CD14-positive monocyte (primary cell): ENCODE data around the gene LNX2. TPM values are rescaled to one million over a fixed set of nuclear protein-coding genes. Genes with fewer than 3 reads are reported as not detected.

Source experiments
- DNase-seq, 3 donors: peaks; one replicate each; pipeline ENCODE4 v3.0.0-alpha.2; 2011 to 2022
- H2AFZ ChIP-seq: 2 replicates; pipeline ENCODE4 v1.6.0; 2012; ENCODE audit warnings: mild to moderate bottlenecking, low read depth, low read length, inconsistent platforms; ENCODE audit not compliant: insufficient read depth, poor library complexity, severe bottlenecking
- H3K27ac ChIP-seq, 2 donors: 1 replicate in 1 of 2; 2 replicates in 1 of 2; pipeline ENCODE4 v1.5.1; 2012 to 2013; ENCODE audit warnings: low read length in 2 of 2, control low read depth in 1 of 2, inconsistent platforms in 1 of 2, low read depth in 1 of 2, mild to moderate bottlenecking in 1 of 2
- H3K27me3 ChIP-seq, 2 donors: one replicate each; pipeline versions ENCODE4 v1.6.0 to v1.6.1; 2011 to 2013; ENCODE audit warnings: low read length in 2 of 2; ENCODE audit not compliant: control insufficient read depth in 2 of 2, insufficient read depth in 2 of 2
- H3K36me3 ChIP-seq, 2 donors: replicated peaks in 1 of 2; 1 replicate in 1 of 2; 2 replicates in 1 of 2; pipeline versions ENCODE4 v1.5.1 to v1.6.1; 2012 to 2013; ENCODE audit warnings: low read length in 2 of 2, control low read depth in 1 of 2, inconsistent platforms in 1 of 2, mild to moderate bottlenecking in 1 of 2; ENCODE audit not compliant: insufficient read depth in 2 of 2, control insufficient read depth in 1 of 2
- H3K4me1 ChIP-seq, 2 donors: 1 replicate in 1 of 2; 2 replicates in 1 of 2; pipeline versions ENCODE4 v1.5.1 to v1.6.1; 2012 to 2013; ENCODE audit warnings: low read length in 2 of 2, control low read depth in 1 of 2, inconsistent platforms in 1 of 2, mild to moderate bottlenecking in 1 of 2, moderate library complexity in 1 of 2; ENCODE audit not compliant: insufficient read depth in 2 of 2, control insufficient read depth in 1 of 2
- H3K4me2 ChIP-seq: replicated peaks from 2 replicates; pipeline ENCODE3; 2012; ENCODE audit warnings: low read length, moderate library complexity, mild to moderate bottlenecking; ENCODE audit not compliant: poor library complexity, severe bottlenecking; ENCODE audit errors: extremely low read depth
- H3K4me3 ChIP-seq, 3 experiments: fragments of 200-600 bp in 1 of 3; sonication (generic) in 1 of 3; replicated peaks in 1 of 3; 1 replicate in 2 of 3; 2 replicates in 1 of 3; pipeline ENCODE4 v1.5.1; 2011 to 2013; ENCODE audit warnings: low read length in 3 of 3, mild to moderate bottlenecking in 3 of 3, control low read depth in 2 of 3, low read depth in 2 of 3, inconsistent platforms in 1 of 3, moderate library complexity in 1 of 3
- H3K79me2 ChIP-seq: 2 replicates; pipeline ENCODE4 v1.6.0; 2012; ENCODE audit warnings: mild to moderate bottlenecking, control low read depth, inconsistent platforms, low read length, moderate library complexity; ENCODE audit not compliant: insufficient read depth
- H3K9ac ChIP-seq: 2 replicates; pipeline ENCODE4 v1.6.0; 2017; ENCODE audit warnings: low read length, mild to moderate bottlenecking; ENCODE audit not compliant: insufficient read depth, poor library complexity, severe bottlenecking
- H3K9me3 ChIP-seq, 2 donors: replicated peaks in 1 of 2; 1 replicate in 1 of 2; 2 replicates in 1 of 2; pipeline versions ENCODE4 v1.5.1 to v1.6.1; 2012 to 2013; ENCODE audit warnings: low read length in 2 of 2, control low read depth in 1 of 2; ENCODE audit not compliant: control insufficient read depth in 1 of 2, insufficient read depth in 1 of 2
- H4K20me1 ChIP-seq: 2 replicates; pipeline ENCODE4 v1.6.0; 2012; ENCODE audit warnings: mild to moderate bottlenecking, low read length, control low read depth, moderate library complexity; ENCODE audit not compliant: insufficient read depth
- H3K27ac Mint-ChIP-seq, 7 donors: one replicate each; pipeline ENCODE4 v1.8.0; 2020; ENCODE audit warnings: mild to moderate bottlenecking in 7 of 7, mixed read lengths in 7 of 7, moderate library complexity in 6 of 7, inconsistent platforms in 2 of 7
- H3K27me3 Mint-ChIP-seq, 3 donors: one replicate each; pipeline ENCODE4 v1.8.0; 2021 to 2022; ENCODE audit warnings: low read depth in 3 of 3, mild to moderate bottlenecking in 3 of 3, mixed read lengths in 3 of 3, moderate library complexity in 3 of 3, inconsistent platforms in 1 of 3
- H3K36me3 Mint-ChIP-seq, 2 donors: one replicate each; pipeline ENCODE4 v1.8.0; 2020; ENCODE audit warnings: mixed read lengths in 2 of 2, inconsistent platforms in 1 of 2, mild to moderate bottlenecking in 1 of 2
- H3K4me1 Mint-ChIP-seq: one replicate; pipeline ENCODE4 v1.8.0; 2020; ENCODE audit warnings: mild to moderate bottlenecking, mixed read lengths
- H3K4me3 Mint-ChIP-seq, 2 donors: one replicate each; pipeline ENCODE4 v1.8.0; 2020; ENCODE audit warnings: mild to moderate bottlenecking in 2 of 2, mixed read lengths in 2 of 2, moderate library complexity in 1 of 2
- H3K9me3 Mint-ChIP-seq, 7 donors: one replicate each; pipeline ENCODE4 v1.8.0; 2020 to 2022; ENCODE audit warnings: mixed read lengths in 7 of 7, mild to moderate bottlenecking in 6 of 7, moderate library complexity in 6 of 7, inconsistent platforms in 2 of 7
- CTCF ChIP-seq: fragments of 200-600 bp; IDR thresholded peaks from one replicate; pipeline ENCODE4 v1.8.0; 2022; ENCODE audit warnings: antibody characterized with exemption, mild to moderate bottlenecking
- WGBS: methylation state at CpG from one replicate; pipeline ENCODE4 v1.1.5; 2013; ENCODE audit warnings: missing lambda C conversion rate; ENCODE audit not compliant: insufficient coverage; 5-methylcytosine and 5-hydroxymethylcytosine counted together
- intact Hi-C, 2 donors: fragments of 100-400 bp; cut with micrococcal nuclease; formaldehyde crosslinking; loops; one replicate each; pipeline versions ENCODE4 v1.15.0 to v1.15.1; 2023
- polyA plus RNA-seq, 3 donors: library from polyadenylated mRNA; depleted of rRNA in 1 of 3; unstranded in 2 of 3; stranded (reverse) in 1 of 3; fragments of 300-500 nt in 2 of 3; fragments of >200 nt in 1 of 3; fragmentation: Illumina TruSeq in 2 of 3; gene quantifications; 1 replicate in 2 of 3; 2 replicates in 1 of 3; pipeline ENCODE4 v1.2.3, GENCODE V29; 2012 to 2021

LNX2 gene
- polyA plus RNA-seq, 3 donors, result 0.89 to 2.3 (median 1.5) TPM

GRCh38 chr13:27601208-27601607 lies 19.1 kb downstream of the LNX2 start:
- H3K9ac ChIP-seq, result no peak overlapping the region
- no peak for DNase-seq
- no peak for TF ChIP-seq CTCF
- Mint-ChIP-seq H3K4me1 (peaks cover 20% of the 10 kb centered on the region), H3K27me3 (no peaks in the 10 kb centered on the region), H3K36me3 (no peaks in the 10 kb centered on the region), H3K4me3 (no peak overlapping the region), H3K9me3 (peaks cover 0 to 5% (median 0%) of the 10 kb centered on the region in 7 donors), H3K27ac (no peak overlapping the region)
- H3K27ac ChIP-seq, result no peak overlapping the region
- H4K20me1 ChIP-seq, result peaks cover 3% of the 10 kb centered on the region
- peaks cover 25% of the 10 kb centered on the region for H3K79me2 ChIP-seq
- peaks cover 0 to 11% of the 10 kb centered on the region in 2 donors for H3K4me1 ChIP-seq
- H3K4me3 ChIP-seq, result no peak overlapping the region
- no CpG with 5 or more reads among the region's 2 CpGs for WGBS
- H2AFZ ChIP-seq, result no peak overlapping the region
- H3K36me3 ChIP-seq, result no peaks in the 10 kb centered on the region
- intact Hi-C loops, result no loop called here
- no peaks in the 10 kb centered on the region for H3K27me3 ChIP-seq
- H3K9me3 ChIP-seq, result no peaks in the 10 kb centered on the region
- H3K4me2 ChIP-seq, result no peak overlapping the region

GRCh38 chr13:27600711-27601110 lies 19.6 kb downstream of the LNX2 start:
- Mint-ChIP-seq H3K4me3 (no peak overlapping the region), H3K36me3 (no peaks in the 10 kb centered on the region)
- H3K9me3 ChIP-seq, result no peaks in the 10 kb centered on the region

More at GRCh38 chr13:27600711-27601110, 19.6 kb downstream of the LNX2 start:
- H3K27me3 Mint-ChIP-seq, result no peaks in the 10 kb centered on the region
- Histone ChIP-seq H2AFZ (no peak overlapping the region), H3K36me3 (no peaks in the 10 kb centered on the region), H3K4me3 (no peak overlapping the region), H3K4me2 (no peak overlapping the region), H3K4me1 (peaks cover 0 to 8% of the 10 kb centered on the region in 2 donors), H3K79me2 (peaks cover 20% of the 10 kb centered on the region), H4K20me1 (peaks cover 5% of the 10 kb centered on the region), H3K27me3 (no peaks in the 10 kb centered on the region), H3K9ac (no peak overlapping the region), H3K27ac (no peak overlapping the region)
- peaks cover 18% of the 10 kb centered on the region for H3K4me1 Mint-ChIP-seq
- DNase-seq, result no peak
- WGBS, result 89% methylated on average over 1 of the region's 1 CpG
- no peak for TF ChIP-seq CTCF
- H3K27ac Mint-ChIP-seq, result no peak overlapping the region
- peaks cover 0 to 5% (median 0%) of the 10 kb centered on the region in 7 donors for H3K9me3 Mint-ChIP-seq
- intact Hi-C loops, result no loop called here
